A549 (cell line): ENCODE results near the gene CAPN2. TPM values are rescaled to one million over a fixed set of nuclear protein-coding genes. Genes with fewer than 3 reads are reported as not detected.
A peak's percentile ranks its signal among the peaks of the same experiment; 100 is the strongest.

ENCODE experiments used
- ATAC-seq, 2 experiments: fragments of 200-7000 bp in 1 of 2; fragments of >200 bp in 1 of 2; cut with Nextera tagmentation in 1 of 2; cut with Tn5 transposase in 1 of 2; 3 replicates each; pipeline versions ENCODE4 v1.8.0 to v1.9.1; 2018 to 2020; ENCODE audit warnings: mild to moderate bottlenecking in 1 of 2, moderate library complexity in 1 of 2
- CTCF ChIA-PET: fragments of 300-600 bp; sonication (Branson Sonifier 250); formaldehyde crosslinking; extraction: SDS; loops from one replicate; lab custom pipeline; 2021; ENCODE audit warnings: antibody characterized with exemption, inconsistent platforms; lab: Yijun Ruan, JAX
- POLR2A ChIA-PET: fragments of 350-600 bp; formaldehyde crosslinking; extraction: SDS; loops from one replicate; lab custom pipeline; 2021; ENCODE audit warnings: antibody characterized with exemption, inconsistent platforms; lab: Yijun Ruan, JAX
- DNase-seq, 2 experiments: peaks; one replicate each; pipeline versions ENCODE4 v3.0.0 to v3.0.0-alpha.2; 2011 to 2016; ENCODE audit warnings: low read depth in 1 of 2, low spot score in 1 of 2
- FAIRE-seq: peaks from 2 replicates; lab custom pipeline; 2011; peaks lifted over from hg19 to GRCh38; lab: Jason Lieb, UNC
- H3K27ac ChIP-seq, 2 experiments: fragments of >200 bp; sonication (Bioruptor Twin); formaldehyde crosslinking; 3 replicates each; pipeline ENCODE4 v1.5.1; 2016 to 2017
- H3K4me1 ChIP-seq: fragments of >200 bp; sonication (Bioruptor Twin); formaldehyde crosslinking; 3 replicates; pipeline ENCODE4 v1.6.1; 2016
- H3K4me2 ChIP-seq: fragments of >200 bp; sonication (Bioruptor Twin); formaldehyde crosslinking; 3 replicates; pipeline ENCODE4 v1.6.1; 2016
- H3K4me3 ChIP-seq: fragments of >200 bp; sonication (Bioruptor Twin); formaldehyde crosslinking; 3 replicates; pipeline ENCODE4 v1.5.1; 2016
- H3K9me3 ChIP-seq: fragments of >200 bp; sonication (Bioruptor Twin); formaldehyde crosslinking; 3 replicates; pipeline ENCODE4 v1.6.1; 2016
- BHLHE40 ChIP-seq: IDR thresholded peaks from 2 replicates; pipeline ENCODE4 v1.6.1; 2012; ENCODE audit warnings: low read depth, low read length, inconsistent platforms
- CBX8 ChIP-seq: fragments of 200-600 bp; sonication (generic); IDR thresholded peaks from 2 replicates; pipeline ENCODE4 v1.6.1; 2016
- CEBPB ChIP-seq, 2 experiments: fragments of >200 bp in 1 of 2; sonication (Bioruptor Twin) in 1 of 2; formaldehyde crosslinking in 1 of 2; IDR thresholded peaks; 2 replicates each; pipeline ENCODE4 v1.6.1; 2012 to 2016
- E2F6 ChIP-seq: IDR thresholded peaks from 2 replicates; pipeline ENCODE4 v1.6.1; 2012; ENCODE audit warnings: low read depth, borderline replicate concordance
- EP300 ChIP-seq, 2 experiments: fragments of >200 bp; sonication (Bioruptor Twin); formaldehyde crosslinking; IDR thresholded peaks; 2 replicates in 1 of 2; 3 replicates in 1 of 2; pipeline ENCODE4 v1.6.1; 2016 to 2017
- GATA3 ChIP-seq: IDR thresholded peaks from 2 replicates; pipeline ENCODE4 v1.6.1; 2012; ENCODE audit warnings: borderline replicate concordance
- HDAC2 ChIP-seq: fragments of 200-600 bp; sonication (generic); IDR thresholded peaks from 2 replicates; pipeline ENCODE4 v1.6.1; 2016
- HES2 ChIP-seq: fragments of >200 bp; sonication (Bioruptor Twin); formaldehyde crosslinking; IDR thresholded peaks from 2 replicates; pipeline ENCODE4 v1.6.1; 2016
- HOXA7 ChIP-seq: fragments of 250-450 bp; sonication (Bioruptor Pico); IDR thresholded peaks from 2 replicates; pipeline ENCODE4 v1.5.0; 2020; ENCODE audit warnings: mild to moderate bottlenecking, moderate library complexity
- HOXB5 ChIP-seq: fragments of 250-450 bp; sonication (Bioruptor Pico); IDR thresholded peaks from 2 replicates; pipeline ENCODE4 v1.5.0; 2020; ENCODE audit warnings: mild to moderate bottlenecking, moderate library complexity
- JUNB ChIP-seq: fragments of >200 bp; sonication (Bioruptor Twin); formaldehyde crosslinking; IDR thresholded peaks from 2 replicates; pipeline ENCODE4 v1.6.1; 2016
- KDM5A ChIP-seq: fragments of 200-600 bp; sonication (generic); IDR thresholded peaks from 2 replicates; pipeline ENCODE4 v1.6.1; 2016; ENCODE audit warnings: antibody characterized with exemption, mild to moderate bottlenecking
- MAFK ChIP-seq: fragments of 450-650 bp; IDR thresholded peaks from 2 replicates; pipeline ENCODE4 v1.6.1; 2014; ENCODE audit not compliant: partially characterized antibody
- MAX ChIP-seq: IDR thresholded peaks from 2 replicates; pipeline ENCODE4 v1.6.1; 2012
- MYC ChIP-seq: IDR thresholded peaks from 2 replicates; pipeline ENCODE4 v1.6.1; 2012; ENCODE audit warnings: mild to moderate bottlenecking, inconsistent platforms, low read length, improper control_type of control experiment, borderline replicate concordance
- NFE2L2 ChIP-seq: fragments of 150-350 bp; conservative IDR thresholded peaks from 2 replicates; pipeline ENCODE4 v1.6.1; 2014; ENCODE audit warnings: low read length
- NR3C1 ChIP-seq: fragments of >200 bp; sonication (Bioruptor Twin); formaldehyde crosslinking; IDR thresholded peaks from 3 replicates; pipeline ENCODE4 v1.6.1; 2017
- RAD21 ChIP-seq, 2 experiments: fragments of >200 bp in 1 of 2; sonication (Bioruptor Twin) in 1 of 2; formaldehyde crosslinking in 1 of 2; IDR thresholded peaks in 1 of 2; conservative IDR thresholded peaks in 1 of 2; 2 replicates in 1 of 2; 3 replicates in 1 of 2; pipeline ENCODE4 v1.6.1; 2012 to 2018; ENCODE audit warnings: inconsistent platforms in 1 of 2
- RCOR1 ChIP-seq: fragments of 150-350 bp; IDR thresholded peaks from 2 replicates; pipeline ENCODE4 v1.6.1; 2014; ENCODE audit warnings: antibody characterized with exemption, low read length, low read depth
- REST ChIP-seq: fragments of 200-600 bp; sonication (generic); IDR thresholded peaks from 2 replicates; pipeline ENCODE4 v1.6.1; 2016; ENCODE audit warnings: antibody characterized with exemption, mild to moderate bottlenecking, moderate library complexity
- TP53 ChIP-seq: fragments of 250-450 bp; sonication (Bioruptor Pico); IDR thresholded peaks from 2 replicates; pipeline ENCODE4 v1.5.0; 2021; ENCODE audit warnings: mild to moderate bottlenecking, moderate library complexity
- ZFP36 ChIP-seq: fragments of 450-650 bp; IDR thresholded peaks from 2 replicates; pipeline ENCODE4 v1.6.1; 2014; ENCODE audit warnings: borderline replicate concordance; ENCODE audit not compliant: partially characterized antibody
- ZSCAN20 ChIP-seq: fragments of 250-450 bp; sonication (Bioruptor Pico); IDR thresholded peaks from 2 replicates; pipeline ENCODE4 v1.8.0; 2022; ENCODE audit warnings: mild to moderate bottlenecking, moderate library complexity
- WGBS: methylation state at CpG from one replicate; pipeline ENCODE4 v1.1.6; 2017; ENCODE audit errors: missing lambda C conversion rate; 5-methylcytosine and 5-hydroxymethylcytosine counted together
- polyA plus RNA-seq, 4 experiments: library from polyadenylated mRNA; depleted of rRNA in 3 of 4; stranded (reverse); fragments of >200 nt; fragmentation: RNase III in 1 of 4; extraction: RNeasy Plus Mini Kit Qiagen cat#74134 plus additional on column Dnase treatment in 1 of 4; gene quantifications; 2 replicates in 3 of 4; 3 replicates in 1 of 4; pipeline ENCODE4 v1.2.3, GENCODE V29; 2011 to 2017

The CAPN2 gene
- polyA plus RNA-seq, 2 of the 4 experiments (the other 2 are of a cell fraction) = 199 to 300 TPM

DNA sequence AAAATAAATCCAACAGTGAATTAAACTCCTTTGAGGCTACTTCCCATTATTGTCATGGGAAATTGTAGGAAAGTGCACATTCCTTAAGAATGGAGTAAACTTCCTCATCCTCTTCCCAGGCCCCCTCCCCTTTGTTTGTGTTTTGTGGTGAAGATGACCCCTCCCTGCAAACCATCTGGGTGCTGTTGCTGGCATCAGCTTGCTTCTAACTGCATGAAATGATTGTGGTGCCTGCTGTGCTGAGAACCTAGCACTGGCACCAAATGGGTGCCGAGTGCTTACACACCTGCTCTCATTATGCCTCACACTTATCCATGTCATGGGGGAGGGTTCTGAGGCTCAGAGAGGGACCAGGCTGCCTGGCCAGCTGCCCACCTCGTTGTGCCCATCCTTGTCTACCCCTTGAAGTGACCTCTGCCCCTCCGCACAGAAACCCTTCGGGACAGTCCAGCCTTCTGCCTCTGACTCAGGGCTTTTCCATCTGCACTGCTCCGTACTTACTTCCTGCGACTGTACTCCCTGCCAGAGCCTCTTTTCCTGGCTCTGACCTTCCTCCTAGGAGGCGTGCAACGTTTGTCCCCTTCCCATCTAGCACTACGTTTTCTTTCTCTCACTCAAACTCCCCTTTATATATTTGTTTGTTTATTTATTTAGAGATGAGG, 30.6 kb downstream of the CAPN2 start (continued):
- TF ChIP-seq MYC = no peak
- TF ChIP-seq RAD21 (conservative IDR thresholded peaks at IDR 0.05 in 1 of 2, IDR thresholded peaks at IDR 0.05 in 1 of 2) = no peak
- TF ChIP-seq BHLHE40 = no peak
- no peak for TF ChIP-seq CBX8
- TF ChIP-seq MAX = no peak
- TF ChIP-seq REST = no peak
- TF ChIP-seq NR3C1 = no peak

DNA sequence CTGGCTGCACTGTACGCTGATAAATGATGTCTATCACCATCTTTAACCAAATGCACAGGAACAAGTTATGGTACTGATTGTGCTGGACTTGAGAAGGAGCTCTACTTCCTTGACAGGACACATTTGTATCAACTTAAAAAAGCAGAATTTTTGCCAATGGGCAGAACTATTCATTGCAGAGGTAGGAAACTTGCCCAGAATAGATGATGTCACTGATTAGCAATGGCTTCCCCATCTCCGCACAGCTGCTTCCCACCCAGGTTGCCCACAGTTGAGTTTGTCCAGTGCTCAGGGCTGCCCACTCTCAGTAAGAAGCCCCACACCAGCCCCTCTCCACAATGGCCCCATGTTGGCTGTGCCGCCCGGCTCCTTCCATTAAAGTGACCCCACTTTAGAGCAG, 33.4 kb downstream of the CAPN2 start:
- POLR2A ChIA-PET = no interaction called here
- H3K4me2 ChIP-seq = no peak overlapping the region
- FAIRE-seq (no peak), ATAC-seq (no peak)
- H3K4me1 ChIP-seq = peaks cover 62% of the 10 kb centered on the region
- H3K4me3 ChIP-seq = no peak overlapping the region
- 89% methylated on average over 4 of the region's 4 CpGs for WGBS
- H3K9me3 ChIP-seq = no peaks in the 10 kb centered on the region
- peak overlapping the region in 1 of 2 experiments; percentile 44; a peak in 3 of 6 replicates for H3K27ac ChIP-seq
- no peak for TF ChIP-seq HOXA7 (CRISPR knock-in tag)
- TF ChIP-seq ZSCAN20 (CRISPR knock-in tag) = no peak
- no peak for TF ChIP-seq RCOR1
- TF ChIP-seq NR3C1 = no peak
- no peak for TF ChIP-seq TP53 (CRISPR knock-in tag)
- no peak for TF ChIP-seq GATA3
- no peak for TF ChIP-seq ZFP36
- no peak for TF ChIP-seq E2F6
- no peak for TF ChIP-seq HES2
- TF ChIP-seq KDM5A = no peak
- TF ChIP-seq EP300 (IDR thresholded peaks at IDR 0.05) = no peak
- no peak for TF ChIP-seq MAFK
- TF ChIP-seq JUNB = no peak
- no peak for TF ChIP-seq HDAC2
- no peak for TF ChIP-seq NFE2L2
- TF ChIP-seq, all 56 proteins: peak for 0
- DNase-seq = no peak
- CTCF ChIA-PET = interaction anchor here (0.7 to 10.9 kb wide), 11 partner anchors 8 to 52 kb away, joined by 3 to 122 read pairs (median 5); partner anchors contain the start of gene CAPN2

- ATAC-seq (peak; percentile 66 to 73), FAIRE-seq (no peak), DNase-seq (peak in 1 of 2 experiments; percentile 61)
- no CpG with 5 or more reads among the region's 4 CpGs for WGBS
- peaks cover 45% of the 10 kb centered on the region for H3K4me1 ChIP-seq
- no peak overlapping the region for H3K4me3 ChIP-seq
- ChIA-PET POLR2A (interaction anchor here (0.8 to 2.5 kb wide), 3 partner anchors 21 to 47 kb away, joined by 3 to 14 read pairs (median 4); partner anchors contain the start of gene CAPN2), CTCF (interaction anchor here (0.8 to 10.9 kb wide), 11 partner anchors 11 to 91 kb away, joined by 3 to 122 read pairs (median 84); partner anchors contain the start of gene CAPN2)
- TF ChIP-seq CEBPB (IDR thresholded peaks at IDR 0.05) = peak; percentile 8 to 62; a peak in 2 of 4 replicates
- TF ChIP-seq HOXB5 = no peak
- no peaks in the 10 kb centered on the region for H3K9me3 ChIP-seq
- H3K4me2 ChIP-seq = peak overlapping the region; percentile 75
- peak overlapping the region; percentile 80 to 81 for H3K27ac ChIP-seq
Observed at GRCh38 chr1:223747838-223748335, 35.5 kb downstream of the CAPN2 start.
